Glomerular endothelial cell (primary cell): ENCODE measurements around the gene AOPEP. TPM values are rescaled to one million over a fixed set of nuclear protein-coding genes. Genes with fewer than 3 reads are reported as not detected.

Experiments
- DNase-seq: peaks from one replicate; pipeline ENCODE4 v3.0.0-alpha.2; 2011; ENCODE audit warnings: low read depth, low spot score; ENCODE audit errors: extremely low read depth
- total RNA-seq: library from RNA; depleted of rRNA; stranded (reverse); fragments of >200 nt; gene quantifications from 2 replicates; pipeline ENCODE4 v1.2.3, GENCODE V29; 2015

The AOPEP gene
- total RNA-seq, 1 donor from 2014 or later: 20.7 TPM

DNA sequence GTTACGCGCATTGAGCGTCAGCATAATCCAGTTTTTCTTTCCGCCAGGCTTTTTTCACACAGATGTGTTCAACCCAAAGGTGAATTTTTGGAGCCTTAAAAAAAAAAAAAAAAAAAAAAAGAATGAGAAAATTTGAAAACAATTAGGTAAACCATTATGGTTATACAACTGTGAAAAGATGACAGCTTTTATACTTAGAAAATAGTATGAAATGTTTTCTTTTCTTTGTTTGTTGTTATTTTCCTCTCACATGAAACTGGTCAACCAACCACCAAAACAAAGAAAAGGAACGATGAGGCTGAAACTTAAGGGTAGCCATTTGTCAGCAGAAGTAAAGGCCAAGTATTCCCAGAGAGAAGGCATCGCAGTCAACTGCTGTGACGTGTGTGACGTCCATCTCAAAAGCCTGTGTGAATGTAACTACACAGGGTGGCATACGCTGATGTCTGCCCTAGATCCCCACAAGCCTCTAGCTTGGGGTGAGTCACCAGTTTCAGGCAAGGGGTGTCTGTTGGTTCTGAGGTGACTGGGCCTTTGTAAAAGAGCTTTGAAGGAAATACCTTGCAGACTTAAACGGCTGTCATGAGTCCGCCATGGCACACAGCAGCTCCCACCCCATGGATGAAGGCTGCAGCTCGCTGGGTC, 182.9 kb downstream of the AOPEP start:
- DNase-seq: no peak

DNA sequence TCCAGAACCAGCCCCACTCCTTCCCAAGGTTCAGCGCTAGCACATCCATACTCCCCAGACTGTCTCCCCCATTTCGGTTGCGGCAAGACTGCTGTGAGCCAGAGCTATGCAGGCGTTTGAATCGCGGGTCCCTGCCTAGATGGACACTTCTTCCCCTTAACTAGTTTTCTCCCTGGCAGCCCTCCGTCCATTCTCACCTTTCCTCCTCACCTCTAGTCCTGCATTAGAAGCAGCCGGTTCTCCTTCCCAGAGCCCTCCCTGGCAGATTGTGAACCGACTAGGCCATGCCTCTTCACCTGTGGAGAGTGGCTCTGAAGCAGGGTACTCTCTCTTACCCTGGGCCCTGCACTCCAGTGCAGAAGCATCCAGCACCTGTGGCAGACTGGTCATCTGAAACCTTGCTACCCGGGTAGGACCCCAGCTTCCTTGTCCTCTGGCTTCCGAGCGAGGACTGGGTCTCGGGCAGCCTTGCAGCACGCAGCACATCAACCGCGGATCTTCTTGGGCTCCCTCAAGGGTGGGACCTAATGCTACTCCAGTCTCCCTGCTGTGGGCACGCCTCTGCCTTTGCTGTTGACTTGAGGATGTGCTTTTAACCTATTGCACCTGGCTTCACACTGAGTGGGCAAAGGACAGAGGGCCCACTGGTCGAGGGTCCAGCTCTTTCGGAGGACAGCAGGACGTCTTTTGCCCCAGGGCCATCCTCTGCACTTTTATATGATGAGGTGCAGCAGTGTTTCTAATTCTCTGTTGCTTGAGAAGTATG, 183.6 kb downstream of the AOPEP start:
- no peak for DNase-seq

DNA sequence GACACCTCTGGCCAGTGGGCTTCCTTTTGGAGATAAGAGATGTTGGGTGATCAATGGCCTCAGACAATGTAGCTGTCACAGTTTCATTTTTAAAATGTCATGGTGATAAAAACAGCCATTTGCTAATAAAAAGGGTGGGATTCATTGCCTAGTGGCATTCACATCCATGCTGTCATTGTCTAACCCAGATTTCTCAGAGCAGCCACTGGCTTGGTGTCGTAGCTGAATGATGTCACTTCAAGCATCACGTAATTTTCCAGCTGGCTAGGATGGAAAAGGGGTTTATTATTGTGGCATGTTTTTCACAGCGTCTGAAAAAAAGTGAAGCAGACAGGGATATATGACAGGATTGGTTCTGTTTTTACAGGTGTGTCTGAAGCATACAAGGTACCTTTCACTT, 184.7 kb downstream of the AOPEP start:
- DNase-seq: no peak

DNA sequence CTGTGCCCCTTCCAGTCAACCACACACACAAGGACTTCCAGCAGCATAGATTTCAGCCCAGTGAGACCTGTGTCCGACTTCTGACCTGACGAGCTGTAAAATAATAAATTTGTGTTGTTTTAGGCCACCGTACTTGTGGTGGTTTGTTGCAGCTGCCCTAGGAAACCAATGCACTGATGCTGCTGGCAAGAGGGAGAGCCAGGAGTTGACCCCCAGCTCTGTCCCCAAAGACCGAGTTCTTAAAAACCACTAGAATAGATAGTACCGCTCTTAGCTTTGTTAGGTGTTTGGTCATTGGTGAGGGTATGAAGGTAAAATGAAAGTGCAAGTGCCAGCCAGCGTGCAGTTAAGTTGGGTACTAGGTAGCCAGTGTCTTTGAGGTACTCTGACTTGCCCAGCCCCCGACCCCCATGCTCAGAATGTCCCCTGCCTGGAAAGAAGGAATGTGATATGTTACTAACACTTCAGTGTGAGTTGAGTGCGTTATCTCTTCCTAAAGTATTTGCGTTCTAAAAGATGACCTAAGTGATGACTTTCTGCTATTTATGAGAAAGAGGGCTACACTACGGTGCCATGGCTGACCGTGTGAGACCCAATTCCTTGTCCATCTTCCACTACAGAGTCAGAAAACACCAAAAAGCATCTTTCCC, 185.6 kb downstream of the AOPEP start:
- no peak for DNase-seq

DNA sequence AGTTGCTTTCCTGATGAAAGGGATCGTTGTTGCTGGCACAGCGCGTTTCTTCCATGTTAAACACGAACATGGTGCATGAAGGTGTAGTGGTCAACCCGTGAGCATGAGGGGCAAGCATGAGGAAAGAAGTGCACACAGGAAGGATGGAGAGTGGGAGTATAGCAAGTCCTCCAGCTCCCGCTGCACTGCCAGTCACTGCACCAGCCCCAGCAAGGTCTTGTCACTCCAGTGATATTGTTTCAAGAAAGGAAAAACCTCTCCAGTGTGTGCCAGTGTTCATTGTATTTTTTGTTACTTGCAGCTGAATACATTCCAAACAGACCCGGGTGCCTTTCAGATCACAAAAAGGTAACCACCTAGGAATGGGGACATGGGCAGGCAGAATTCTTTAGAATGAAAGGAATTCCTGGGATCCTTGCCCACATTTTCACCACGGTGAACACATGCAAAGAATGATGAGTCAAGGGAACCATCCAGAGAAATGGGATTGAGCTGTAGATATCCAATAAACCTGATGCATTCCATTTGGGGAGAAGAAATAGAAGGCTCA, 186.3 kb downstream of the AOPEP start:
- no peak for DNase-seq

DNA sequence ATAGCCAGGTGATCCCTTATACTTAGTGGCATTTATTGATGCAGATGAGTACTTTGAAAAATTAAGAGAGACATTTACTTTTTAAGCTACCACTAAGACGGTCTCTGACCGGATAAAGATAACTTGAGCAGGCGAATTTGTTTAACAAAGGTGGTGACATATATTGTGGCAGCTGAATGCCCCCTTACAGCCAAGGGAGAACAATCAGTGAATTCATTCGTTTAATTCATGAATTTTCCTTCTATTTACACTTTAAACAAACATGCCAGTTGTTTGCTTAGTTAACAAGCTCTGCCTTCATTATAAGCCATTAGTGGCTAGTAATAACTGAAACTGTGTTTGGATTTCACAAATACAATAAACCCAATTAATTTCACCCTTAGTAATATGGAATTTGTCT, 187.1 kb downstream of the AOPEP start:
- no peak for DNase-seq

DNA sequence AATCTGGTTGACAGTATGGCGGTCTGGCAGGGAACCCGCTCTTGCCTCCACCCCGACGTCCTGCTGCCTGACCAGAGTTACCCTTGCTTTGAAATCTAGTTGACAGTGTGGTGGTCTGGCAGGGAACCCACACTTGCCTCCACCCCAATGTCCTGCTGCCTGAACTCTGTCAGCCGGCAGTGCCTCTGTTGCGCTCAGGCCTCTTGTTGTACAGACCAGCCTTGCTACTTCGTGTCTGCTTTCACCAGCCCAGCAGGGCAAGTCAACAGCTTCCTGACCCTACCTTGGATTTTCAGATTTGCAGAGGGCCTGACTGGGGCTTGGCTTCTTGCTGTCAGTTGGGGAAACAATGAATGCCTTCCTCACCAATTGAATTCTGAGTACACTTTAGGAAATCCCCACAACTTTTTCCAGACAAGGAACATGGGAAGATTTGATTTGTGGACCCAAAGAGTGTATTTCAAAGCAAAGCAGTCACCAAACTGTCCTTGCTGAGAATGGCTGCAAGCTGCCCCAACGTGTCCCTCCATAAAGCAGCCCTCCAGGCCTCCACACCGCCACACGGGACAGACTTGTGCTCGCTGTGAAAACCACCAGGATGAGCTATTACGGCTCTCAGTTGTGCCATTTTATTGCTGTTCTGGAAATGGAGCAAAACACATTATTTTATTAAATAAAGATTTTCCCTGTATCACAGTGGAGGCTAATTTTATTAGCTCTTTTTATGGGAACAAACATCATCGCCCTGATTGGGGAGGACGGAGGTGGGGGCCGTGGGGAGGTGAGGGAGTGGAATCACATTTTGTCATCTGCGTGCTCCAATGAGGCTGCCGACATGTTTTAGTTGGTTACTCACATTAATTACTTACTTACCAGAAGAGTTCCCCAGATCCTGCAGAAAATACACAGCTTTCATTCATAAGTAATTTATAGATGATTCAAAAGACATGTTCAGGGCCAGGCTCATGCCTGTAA, 189.3 kb downstream of the AOPEP start:
- DNase-seq: no peak

DNA sequence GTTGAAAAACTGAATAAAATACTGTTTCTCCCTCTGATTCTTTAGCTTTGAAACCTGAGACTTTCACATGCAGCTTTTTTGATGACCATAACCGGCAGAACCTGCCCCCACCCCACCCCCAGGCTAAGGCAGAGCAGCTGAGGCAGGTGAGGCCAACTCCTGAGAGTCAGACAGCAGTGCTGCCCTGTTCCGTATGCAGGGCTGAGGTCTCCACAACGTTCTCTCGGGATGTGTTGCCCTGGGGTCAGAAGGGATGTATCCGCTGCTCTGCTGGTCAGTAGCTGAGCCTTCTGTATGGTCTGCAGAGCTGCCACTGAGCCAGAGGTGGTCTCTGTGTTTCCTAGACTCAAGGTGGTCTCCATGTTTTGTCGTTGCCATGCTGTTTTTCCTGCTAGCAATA, 190.5 kb downstream of the AOPEP start:
- no peak for DNase-seq

DNA sequence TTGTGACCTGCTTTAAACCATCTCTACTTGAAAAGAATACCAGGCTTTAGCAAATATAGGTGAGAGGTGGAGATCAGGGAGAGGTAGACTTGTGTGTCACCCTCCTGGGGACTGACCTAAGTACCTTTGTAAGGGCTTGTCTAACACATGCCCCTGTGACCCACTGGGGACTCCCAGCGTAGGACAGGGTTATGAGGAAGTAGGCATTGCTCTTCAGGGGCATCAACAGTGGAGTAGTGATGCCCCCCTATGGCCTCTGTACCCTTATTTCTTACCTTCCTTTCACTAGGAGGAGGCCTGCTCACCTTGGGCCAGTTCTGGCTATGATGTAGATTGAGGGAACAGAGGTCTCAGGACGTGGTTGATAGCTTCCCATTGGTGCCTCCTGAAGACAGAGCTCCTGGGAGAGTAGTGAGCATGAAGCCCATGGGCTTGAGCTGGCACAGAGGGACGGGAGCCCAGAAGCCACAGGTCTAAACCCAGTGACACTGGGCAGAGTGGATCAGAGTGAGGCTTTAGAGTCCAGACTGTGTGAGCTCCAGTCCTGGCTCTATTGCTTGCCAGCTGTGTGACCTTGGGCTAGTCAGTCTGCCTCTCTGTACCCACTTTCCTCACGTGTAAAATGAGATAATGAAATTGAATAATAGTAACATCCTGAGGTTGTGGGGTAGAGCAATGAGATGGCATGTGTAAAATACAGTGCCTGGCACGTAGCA, 191.7 kb downstream of the AOPEP start:
- no peak for DNase-seq

DNA sequence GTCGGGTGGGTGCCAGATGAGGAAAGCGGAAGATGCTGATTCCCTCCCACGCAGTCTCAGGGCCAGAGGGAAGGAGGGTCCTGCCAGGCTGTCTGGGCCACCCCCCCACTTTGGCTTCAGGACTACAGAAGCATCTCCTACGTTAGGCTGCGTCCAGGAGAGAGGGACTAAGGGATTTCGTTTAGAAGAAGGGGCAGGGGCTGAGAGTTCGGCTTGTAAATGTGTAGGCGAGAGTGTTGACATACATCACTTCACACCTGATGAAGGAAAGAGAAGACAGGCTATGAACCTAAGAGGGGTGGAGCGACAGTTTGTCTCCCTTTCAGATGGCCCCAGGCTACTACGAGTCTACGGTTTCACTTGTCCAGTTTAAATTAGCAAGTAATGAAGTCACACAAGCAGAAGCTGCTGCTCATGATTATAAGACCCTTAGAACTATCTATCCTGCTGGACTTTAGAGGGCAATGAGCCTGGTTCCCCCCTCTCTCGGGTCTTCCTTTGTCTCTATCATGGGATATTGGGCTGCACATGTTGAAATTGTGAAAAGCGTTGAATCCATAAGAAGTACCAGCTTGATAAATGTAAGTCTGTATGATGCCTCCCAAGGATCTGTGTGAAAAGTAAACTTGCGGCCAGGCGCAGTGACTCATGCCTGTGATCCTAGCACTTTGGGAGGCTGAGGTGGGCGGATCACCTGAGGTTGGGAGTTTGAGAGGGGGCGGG, 193.0 kb downstream of the AOPEP start:
- DNase-seq: no peak

DNA sequence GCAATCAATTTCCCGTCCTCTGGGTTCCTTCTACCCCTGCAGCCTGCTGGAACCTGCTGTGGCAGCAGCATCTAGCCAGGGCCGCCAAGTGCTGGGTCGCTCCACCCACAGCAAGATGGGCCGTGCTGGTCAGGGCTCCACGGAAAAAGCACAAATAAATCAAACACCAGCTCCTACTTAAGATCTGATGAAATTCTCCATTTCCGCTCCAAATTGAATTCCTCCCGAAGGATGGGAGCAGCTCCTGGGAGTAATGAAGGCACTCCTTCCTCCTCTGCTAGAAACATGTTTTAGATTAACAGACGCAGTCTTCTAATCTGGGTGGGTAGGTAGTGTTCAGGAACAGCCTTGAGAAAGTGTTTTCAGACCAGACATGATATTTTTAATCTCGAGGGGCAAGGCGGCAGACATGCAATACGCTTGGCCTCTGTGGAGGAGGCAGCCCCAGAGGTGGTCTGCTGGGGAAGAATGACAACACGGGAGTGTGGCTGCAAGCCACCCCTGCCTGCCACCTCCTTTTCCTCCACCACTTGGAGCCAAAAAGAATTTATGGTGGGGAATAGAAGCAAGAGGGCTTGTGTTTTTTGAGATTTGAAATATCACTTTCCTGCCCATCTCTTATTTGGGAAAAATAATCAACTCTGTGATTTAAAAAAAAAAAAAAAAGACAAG, 194.1 kb downstream of the AOPEP start:
- no peak for DNase-seq

DNA sequence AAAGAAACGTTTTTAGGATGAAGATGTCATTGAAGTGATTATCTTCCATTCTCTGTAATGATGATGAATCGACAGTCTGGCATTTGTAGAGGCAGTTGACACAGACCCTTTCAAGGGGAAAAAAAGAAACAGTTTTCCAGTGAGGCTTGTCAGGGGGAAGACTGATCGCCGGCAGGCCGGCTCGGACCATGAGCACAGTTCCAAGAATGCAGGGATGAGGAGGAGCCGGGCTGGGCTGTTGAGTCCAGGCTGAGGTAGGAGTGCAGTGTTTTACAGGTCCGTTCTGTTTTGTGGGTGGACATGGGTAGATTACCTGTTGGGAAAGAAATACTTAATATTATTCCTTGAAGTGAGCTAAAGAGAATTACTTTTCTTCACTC, 194.6 kb downstream of the AOPEP start:
- DNase-seq: no peak

DNA sequence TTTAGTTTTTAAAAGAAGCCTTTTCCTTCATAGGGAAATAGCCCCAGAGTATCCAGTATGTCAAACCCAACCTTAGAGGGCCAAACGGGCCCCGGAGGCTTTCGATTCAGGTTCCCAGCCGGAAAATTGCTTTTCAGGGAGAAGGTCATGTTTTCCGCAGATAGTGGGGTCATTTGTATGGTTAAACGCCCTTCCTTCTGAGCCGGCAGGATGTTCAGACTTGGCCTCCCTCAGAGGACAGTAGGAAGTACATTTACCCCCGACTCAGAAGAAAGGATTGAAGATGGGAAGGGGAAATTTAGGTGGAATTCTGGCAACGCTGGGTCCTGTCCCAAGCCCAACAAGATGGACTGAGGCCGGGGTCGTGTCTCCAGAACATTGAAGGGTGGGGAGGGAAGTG, 195.2 kb downstream of the AOPEP start:
- no peak for DNase-seq

DNA sequence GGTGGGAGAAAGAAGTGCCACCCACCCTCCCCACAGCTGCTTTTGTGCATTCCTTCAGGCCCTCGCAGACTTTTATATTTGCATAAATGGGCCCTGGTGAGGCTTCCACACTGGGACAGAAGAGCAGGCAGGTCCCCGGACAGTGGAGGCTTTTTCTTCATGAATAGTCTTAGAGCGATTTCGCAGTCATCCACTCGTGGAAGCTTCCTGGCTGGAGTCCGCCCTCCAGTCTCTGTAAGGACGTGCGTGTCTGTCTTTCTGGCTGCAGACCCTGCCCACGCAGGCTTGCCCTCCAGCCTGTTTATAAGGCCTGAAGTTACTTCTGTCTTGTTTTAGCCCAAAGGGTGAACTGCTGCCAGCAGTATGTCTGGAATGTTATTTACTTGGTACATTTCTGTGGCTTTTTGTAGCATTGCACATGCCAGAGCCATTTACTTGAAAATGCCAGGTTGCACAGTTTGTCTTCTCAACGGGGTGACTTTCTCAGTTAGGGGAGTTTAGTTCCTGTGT, 195.7 kb downstream of the AOPEP start:
- no peak for DNase-seq

DNA sequence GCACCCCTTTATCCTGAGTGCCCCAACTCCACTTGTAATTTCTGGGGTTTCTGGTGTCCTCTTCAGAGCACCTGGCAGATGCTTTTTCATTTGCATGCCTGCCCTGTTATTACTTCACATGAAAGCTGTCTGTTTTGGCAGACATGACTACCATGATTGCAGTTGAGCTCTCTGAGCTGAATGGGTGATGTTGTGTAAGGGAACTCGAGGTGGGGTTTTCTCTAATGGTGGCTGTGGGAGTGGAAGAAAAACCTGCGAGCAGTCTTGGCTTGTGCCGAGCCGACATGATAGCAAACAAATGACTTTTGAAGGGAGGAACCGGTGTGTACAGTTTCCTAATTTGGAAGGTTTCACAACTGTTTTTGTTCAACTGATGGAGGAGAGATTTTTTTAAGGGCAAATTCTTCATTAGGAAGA, 196.2 kb downstream of the AOPEP start:
- DNase-seq: no peak

DNA sequence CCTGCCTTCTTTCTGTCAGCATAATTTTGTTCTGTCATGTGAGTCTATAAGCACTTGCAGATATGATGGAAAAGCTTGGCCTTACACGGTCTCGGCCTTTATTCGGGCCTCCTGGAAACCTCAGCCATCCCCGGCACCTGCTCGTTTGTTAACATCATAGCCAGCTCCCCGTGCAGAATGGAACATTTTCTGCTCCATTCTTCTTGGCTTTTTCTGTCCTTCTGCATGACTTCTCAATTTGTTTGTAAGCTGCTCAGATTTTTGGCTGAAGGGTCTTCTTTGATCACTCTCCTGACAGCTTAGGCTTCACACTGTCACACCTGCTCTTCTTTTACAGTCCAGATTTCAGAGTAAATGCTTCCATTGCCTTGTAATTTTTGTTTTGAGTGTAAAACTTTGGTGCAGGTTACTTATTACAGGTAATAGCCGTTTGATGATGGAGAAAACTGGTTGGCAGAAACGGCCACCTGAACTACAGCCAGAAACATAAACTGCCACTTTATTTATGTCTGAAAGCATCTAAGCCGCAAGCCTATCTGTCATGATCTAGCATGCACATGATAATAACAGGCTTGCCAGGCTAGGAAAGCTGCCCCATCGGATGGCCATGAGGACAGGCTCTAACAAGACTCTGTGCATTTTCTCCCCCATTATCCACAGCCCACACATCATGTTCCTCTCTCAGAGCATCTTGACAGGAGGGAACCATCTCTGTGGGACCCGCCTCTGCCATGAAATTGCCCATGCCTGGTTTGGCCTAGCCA, 197.0 kb downstream of the AOPEP start:
- DNase-seq: no peak

DNA sequence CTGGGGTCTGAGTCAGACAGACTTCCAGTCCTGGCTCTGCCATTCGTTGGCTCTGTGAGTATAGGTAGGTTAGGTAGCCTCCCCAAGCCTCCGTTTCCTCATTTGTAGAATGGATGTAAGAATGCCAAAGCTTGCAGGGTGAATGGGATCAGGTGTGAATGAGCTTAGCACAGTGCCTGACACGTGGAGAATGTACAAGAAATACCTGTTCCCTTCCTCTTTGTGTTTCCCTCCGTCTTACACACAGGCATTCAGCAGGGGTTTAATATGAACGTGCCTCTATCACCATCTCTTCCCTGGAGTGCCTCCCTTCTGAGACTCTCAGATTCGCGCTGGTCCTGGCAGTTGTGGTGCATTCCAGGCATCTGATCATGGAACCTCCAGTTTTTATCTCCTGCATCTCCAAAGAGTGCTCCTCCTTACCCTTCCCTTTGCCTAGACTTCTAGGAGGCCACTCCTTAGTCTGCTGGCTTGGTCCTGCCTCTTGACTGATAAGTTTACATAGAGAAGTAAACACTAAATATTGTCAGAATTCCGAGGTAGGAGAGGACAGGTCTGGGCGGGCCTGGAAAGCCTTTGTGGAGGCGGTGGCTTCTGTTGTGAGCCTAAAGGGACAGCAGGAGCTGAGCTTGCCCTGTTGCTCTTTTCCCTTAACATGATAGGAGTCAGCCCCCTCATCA, 199.4 kb downstream of the AOPEP start:
- DNase-seq: no peak
